H1 (cell line): Measurements from ENCODE around the gene SCYGR4. TPM values are rescaled to one million over a fixed set of nuclear protein-coding genes. Genes with fewer than 3 reads are reported as not detected.

ENCODE experiments used
- CTCF ChIA-PET: fragments of 300-600 bp; sonication (Branson Sonifier 250); formaldehyde crosslinking; loops from one replicate; lab custom pipeline; 2021; ENCODE audit not compliant: partially characterized antibody; lab: Charles Lee
- POLR2A ChIA-PET: fragments of 300-600 bp; sonication (Branson Sonifier 250); formaldehyde crosslinking; loops from one replicate; lab custom pipeline; 2021; ENCODE audit warnings: inconsistent platforms; ENCODE audit not compliant: partially characterized antibody; lab: Charles Lee
- DNase-seq, 2 experiments: peaks; one replicate each; pipeline versions ENCODE4 v3.0.0 to v3.0.0-alpha.2; 2010 to 2022; ENCODE audit warnings: low spot score in 2 of 2, low read depth in 1 of 2, mixed read lengths in 1 of 2
- FAIRE-seq: peaks from 2 replicates; lab custom pipeline; 2011; peaks lifted over from hg19 to GRCh38; lab: Jason Lieb, UNC
- H2AFZ ChIP-seq: 2 replicates; pipeline ENCODE4 v1.8.1; 2012; ENCODE audit warnings: low read length, inconsistent platforms
- H2AK5ac ChIP-seq: 2 replicates; pipeline ENCODE4 v1.6.1; 2013; ENCODE audit warnings: low read depth, low read length
- H2BK120ac ChIP-seq: replicated peaks from 2 replicates; pipeline ENCODE3; 2013; ENCODE audit warnings: low read depth, low read length, inconsistent platforms
- H2BK12ac ChIP-seq: 2 replicates; pipeline ENCODE4 v1.6.1; 2013; ENCODE audit warnings: low read depth, low read length
- H2BK15ac ChIP-seq: 2 replicates; pipeline ENCODE4 v1.6.1; 2013; ENCODE audit warnings: low read length
- H2BK20ac ChIP-seq: 2 replicates; pipeline ENCODE4 v1.6.1; 2013; ENCODE audit warnings: low read length
- H2BK5ac ChIP-seq: 2 replicates; pipeline ENCODE4 v1.6.1; 2013; ENCODE audit warnings: low read depth, low read length
- H3K14ac ChIP-seq: 2 replicates; pipeline ENCODE4 v1.6.1; 2013; ENCODE audit warnings: inconsistent platforms; ENCODE audit not compliant: insufficient read length
- H3K18ac ChIP-seq: 2 replicates; pipeline ENCODE4 v1.6.1; 2013; ENCODE audit warnings: low read length; ENCODE audit errors: extremely low read depth
- H3K23ac ChIP-seq: 2 replicates; pipeline ENCODE4 v1.6.1; 2013; ENCODE audit warnings: inconsistent platforms; ENCODE audit not compliant: insufficient read length
- H3K23me2 ChIP-seq: 2 replicates; pipeline ENCODE4 v1.6.1; 2013; ENCODE audit warnings: low read depth, low read length
- H3K27ac ChIP-seq: 2 replicates; pipeline ENCODE4 v1.6.1; 2011; ENCODE audit warnings: low read depth, low read length, inconsistent platforms
- H3K27me3 ChIP-seq, 4 experiments: replicated peaks in 1 of 4; 1 replicate in 1 of 4; 2 replicates in 3 of 4; pipeline versions ENCODE4 v1.6.1 to v1.8.1; 2011 to 2013; ENCODE audit warnings: low read length in 3 of 4, mild to moderate bottlenecking in 3 of 4, inconsistent platforms in 2 of 4, mixed read lengths in 2 of 4, moderate library complexity in 1 of 4; ENCODE audit not compliant: control insufficient read depth in 3 of 4, insufficient read depth in 3 of 4; ENCODE audit errors: extremely low read depth in 1 of 4
- H3K36me3 ChIP-seq, 4 experiments: 2 replicates each; pipeline versions ENCODE4 v1.6.1 to v1.8.1; 2011 to 2013; ENCODE audit warnings: mild to moderate bottlenecking in 4 of 4, low read length in 3 of 4, moderate library complexity in 2 of 4, control low read depth in 1 of 4, inconsistent platforms in 1 of 4; ENCODE audit not compliant: insufficient read depth in 4 of 4, control insufficient read depth in 2 of 4
- H3K4ac ChIP-seq: replicated peaks from 2 replicates; pipeline ENCODE3; 2013; ENCODE audit warnings: low read length, low read depth, mixed read lengths, inconsistent platforms; ENCODE audit not compliant: insufficient read length
- H3K4me1 ChIP-seq, 4 experiments: replicated peaks in 1 of 4; 1 replicate in 1 of 4; 2 replicates in 3 of 4; pipeline versions ENCODE4 v1.6.1 to v1.8.1; 2011 to 2013; ENCODE audit warnings: low read length in 3 of 4, inconsistent platforms in 2 of 4, mixed read lengths in 1 of 4; ENCODE audit not compliant: insufficient read depth in 4 of 4, control insufficient read depth in 3 of 4
- H3K4me2 ChIP-seq, 2 experiments: 2 replicates each; pipeline versions ENCODE4 v1.6.1 to v1.8.1; 2011 to 2013; ENCODE audit warnings: low read depth in 2 of 2, low read length in 2 of 2, control low read depth in 1 of 2, inconsistent platforms in 1 of 2, mild to moderate bottlenecking in 1 of 2; ENCODE audit not compliant: insufficient read depth in 1 of 2
- H3K4me3 ChIP-seq, 4 experiments: fragments of 200-600, 300-600 bp in 1 of 4; sonication (generic), shearing (Covaris generic), sonication (Bioruptor Twin) in 1 of 4; 2 replicates each; pipeline versions ENCODE4 v1.5.1 to v1.8.1; 2011 to 2016; ENCODE audit warnings: low read length in 4 of 4, low read depth in 3 of 4, control low read depth in 2 of 4, inconsistent platforms in 2 of 4, mild to moderate bottlenecking in 2 of 4, mixed read lengths in 1 of 4, moderate library complexity in 1 of 4; ENCODE audit not compliant: insufficient read depth in 2 of 4; ENCODE audit errors: extremely low read depth in 1 of 4
- H3K56ac ChIP-seq: replicated peaks from 2 replicates; pipeline ENCODE3; 2013; ENCODE audit warnings: low read depth, mild to moderate bottlenecking, mixed read lengths, low read length, inconsistent platforms; ENCODE audit not compliant: insufficient read length
- H3K79me1 ChIP-seq: 2 replicates; pipeline ENCODE4 v1.6.1; 2013; ENCODE audit warnings: low read depth, low read length, control low read depth
- H3K79me2 ChIP-seq, 2 experiments: 2 replicates each; pipeline versions ENCODE4 v1.6.1 to v1.8.1; 2012 to 2013; ENCODE audit warnings: low read length in 2 of 2, mild to moderate bottlenecking in 2 of 2, inconsistent platforms in 1 of 2; ENCODE audit not compliant: insufficient read depth in 2 of 2, control insufficient read depth in 1 of 2
- H3K9ac ChIP-seq, 4 experiments: replicated peaks in 1 of 4; 1 replicate in 1 of 4; 2 replicates in 3 of 4; pipeline versions ENCODE4 v1.6.1 to v1.8.1; 2011 to 2013; ENCODE audit warnings: low read depth in 3 of 4, low read length in 3 of 4, control low read depth in 2 of 4, mild to moderate bottlenecking in 2 of 4, moderate library complexity in 2 of 4, inconsistent platforms in 1 of 4; ENCODE audit errors: extremely low read depth in 1 of 4
- H3K9me3 ChIP-seq, 2 experiments: 2 replicates each; pipeline versions ENCODE4 v1.6.1 to v1.8.1; 2012 to 2013; ENCODE audit warnings: mild to moderate bottlenecking in 2 of 2, moderate library complexity in 2 of 2, control low read depth in 1 of 2, inconsistent platforms in 1 of 2, low read depth in 1 of 2, low read length in 1 of 2, mixed read lengths in 1 of 2; ENCODE audit not compliant: insufficient read depth in 2 of 2
- H4K20me1 ChIP-seq, 2 experiments: replicated peaks in 1 of 2; 2 replicates each; pipeline versions ENCODE3 to v1.8.1; 2011 to 2013; ENCODE audit warnings: inconsistent platforms in 2 of 2, low read length in 2 of 2, mild to moderate bottlenecking in 1 of 2; ENCODE audit not compliant: insufficient read depth in 2 of 2, control insufficient read depth in 1 of 2
- H4K5ac ChIP-seq: 2 replicates; pipeline ENCODE4 v1.6.1; 2013; ENCODE audit warnings: low read length, low read depth, mixed read lengths, inconsistent platforms; ENCODE audit not compliant: insufficient read length
- H4K8ac ChIP-seq: 2 replicates; pipeline ENCODE4 v1.8.0; 2013; ENCODE audit warnings: mild to moderate bottlenecking, moderate library complexity, low read length, inconsistent platforms; ENCODE audit not compliant: insufficient read depth; ENCODE audit errors: extremely low read depth
- H4K91ac ChIP-seq: replicated peaks from 2 replicates; pipeline ENCODE3; 2013; ENCODE audit warnings: low read length, mixed read lengths, inconsistent platforms; ENCODE audit not compliant: insufficient read length
- EGR1 ChIP-seq: IDR thresholded peaks from 2 replicates; pipeline ENCODE4 v1.6.1; 2011; ENCODE audit warnings: low read depth, low read length, borderline replicate concordance
- GABPA ChIP-seq: IDR thresholded peaks from 2 replicates; pipeline ENCODE4 v1.6.1; 2011; ENCODE audit warnings: mild to moderate bottlenecking, low read length, moderate library complexity, borderline replicate concordance; ENCODE audit not compliant: insufficient read depth
- TCF12 ChIP-seq: IDR thresholded peaks from 2 replicates; pipeline ENCODE4 v1.6.1; 2011; ENCODE audit warnings: low read depth, mild to moderate bottlenecking, low read length
- WGBS, 2 experiments: shearing (Covaris generic) in 1 of 2; methylation state at CpG; one replicate each; pipeline versions ENCODE4 v1.1.6 to v1.1.7; 2013 to 2015; ENCODE audit warnings: low lambda C conversion rate in 2 of 2, mixed read lengths in 2 of 2, inconsistent platforms in 1 of 2, low coverage in 1 of 2, missing lambda C conversion rate in 1 of 2; ENCODE audit not compliant: insufficient replicate concordance in 2 of 2, insufficient coverage in 1 of 2, insufficient read length in 1 of 2; ENCODE audit errors: extremely low coverage in 1 of 2, missing lambda C conversion rate in 1 of 2; 5-methylcytosine and 5-hydroxymethylcytosine counted together
- polyA plus RNA-seq, 7 experiments: library from polyadenylated mRNA; depleted of rRNA in 3 of 7; stranded (reverse) in 5 of 7; unstranded in 2 of 7; fragments of >200 nt in 5 of 7; fragments of 200-250 nt in 2 of 7; gene quantifications; 1 replicate in 5 of 7; 2 replicates in 1 of 7; 4 replicates in 1 of 7; pipeline versions ENCODE4 v1.2.1 to v1.2.3, GENCODE V29; 2011 to 2013; ENCODE audit warnings: missing spikeins in 2 of 7, mixed read lengths in 2 of 7
- total RNA-seq: library from RNA; stranded (reverse); fragmentation: NEBNext Ultra II Directional; extraction: Animal tissue kit (Norgen Biotek cat#: 25700); gene quantifications from 2 replicates; pipeline ENCODE4 v1.2.1, GENCODE V29; 2021
- TF ChIP-seq, protein P1 (sequence below): IDR thresholded peaks from 2 replicates; pipeline ENCODE4 v1.6.1; 2011; ENCODE audit warnings: low read depth, mild to moderate bottlenecking, low read length; ENCODE audit not compliant: insufficient read depth
- TF ChIP-seq, protein P2 (sequence below): IDR thresholded peaks from 2 replicates; pipeline ENCODE4 v1.6.1; 2012; ENCODE audit warnings: inconsistent platforms

Gene SCYGR4
- total and polyA plus RNA-seq, 2 of the 8 experiments (the other 6 are each of a cell fraction or from before 2014, with no cell fraction given) = not detected

DNA sequence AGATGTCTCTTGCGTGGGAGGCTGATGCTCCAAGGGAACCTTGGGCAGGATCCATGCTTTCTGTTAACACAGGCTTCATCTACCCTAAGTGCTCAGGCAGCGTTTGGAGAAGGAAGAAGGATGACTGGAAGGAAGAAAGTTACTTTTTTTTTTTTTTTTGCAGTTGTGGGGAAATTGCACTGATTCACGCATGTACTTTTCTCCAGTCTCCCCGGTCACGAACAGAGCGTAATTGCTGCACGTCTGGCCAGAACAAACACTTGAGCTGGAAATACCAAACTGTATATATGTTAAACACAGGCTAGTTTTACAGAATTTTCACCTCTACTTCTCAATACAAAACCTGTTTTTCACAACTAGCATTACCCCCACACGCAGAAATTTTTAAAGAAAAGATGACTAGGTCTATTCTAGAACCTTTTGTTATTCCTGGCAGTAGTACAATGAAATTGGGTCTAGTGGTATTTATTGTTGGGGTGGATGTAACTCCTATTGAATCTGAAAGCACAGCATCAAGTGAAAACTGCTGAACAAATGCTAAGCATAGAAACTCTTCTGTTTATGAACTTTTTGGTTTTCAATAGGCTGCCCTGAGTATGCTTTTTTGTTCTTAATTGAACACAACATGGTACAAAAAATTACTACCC lies 40.0 kb downstream of the SCYGR4 start:
- Histone ChIP-seq H4K5ac (no peak overlapping the region), H4K20me1 (no peaks in the 10 kb centered on the region), H3K23ac (no peak overlapping the region), H3K36me3 (no peaks in the 10 kb centered on the region), H3K14ac (no peak overlapping the region), H2BK20ac (no peak overlapping the region), H4K8ac (no peak overlapping the region), H2BK15ac (no peak overlapping the region), H3K27ac (no peak overlapping the region), H3K18ac (no peak overlapping the region), H2BK5ac (no peak overlapping the region), H2AFZ (no peak overlapping the region; the same call in 1 of the 2 replicates), H3K79me2 (no peaks in the 10 kb centered on the region), H3K27me3 (no peaks in the 10 kb centered on the region), H3K4ac (no peak overlapping the region), H3K56ac (no peak overlapping the region), H2AK5ac (no peak overlapping the region), H2BK12ac (no peak overlapping the region), H3K4me1 (peaks cover 0 to 10% (median 4%) of the 10 kb centered on the region in 4 experiments; a peak in 4 of 7 replicates), H3K23me2 (no peaks in the 10 kb centered on the region), H3K79me1 (no peaks in the 10 kb centered on the region), H4K91ac (no peak overlapping the region), H3K4me3 (no peak overlapping the region), H3K9me3 (no peaks in the 10 kb centered on the region), H3K4me2 (no peak overlapping the region), H2BK120ac (no peak overlapping the region), H3K9ac (no peak overlapping the region)
- POLR2A ChIA-PET = no interaction called here
- CTCF ChIA-PET = interaction anchor here (0.7 to 4.3 kb wide), 24 partner anchors 9 to 251 kb away, joined by 3 to 92 read pairs (median 6); partner anchors contain the start of gene SCYGR7
- 85% methylated on average over 8 of the region's 8 CpGs; no CpG with 5 or more reads in 1 of the 2 experiments for WGBS, 2 experiments
- FAIRE-seq = no peak
- DNase-seq = no peak
- TF ChIP-seq EGR1 (no peak), GABPA (no peak), TCF12 (no peak)
- TF ChIP-seq, protein P1, sequence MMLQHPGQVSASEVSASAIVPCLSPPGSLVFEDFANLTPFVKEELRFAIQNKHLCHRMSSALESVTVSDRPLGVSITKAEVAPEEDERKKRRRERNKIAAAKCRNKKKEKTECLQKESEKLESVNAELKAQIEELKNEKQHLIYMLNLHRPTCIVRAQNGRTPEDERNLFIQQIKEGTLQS = no peak
- TF ChIP-seq, protein P2, sequence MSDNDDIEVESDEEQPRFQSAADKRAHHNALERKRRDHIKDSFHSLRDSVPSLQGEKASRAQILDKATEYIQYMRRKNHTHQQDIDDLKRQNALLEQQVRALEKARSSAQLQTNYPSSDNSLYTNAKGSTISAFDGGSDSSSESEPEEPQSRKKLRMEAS = no peak
